ENCODE data around the gene TNFSF15.

- TF ChIP-seq CTCF (IDR thresholded peaks at IDR 0.05 in 4 of 5, conservative IDR thresholded peaks at IDR 0.05 in 1 of 5) (no peak), POLR2A (IDR thresholded peaks at IDR 0.05) (no peak)
Measured at GRCh38 chr9:114810614-114811013, 4.8 kb upstream of the TNFSF15 start.
